OCI-LY1 (cell line): ENCODE results near the gene INPP4A.

ENCODE experiments used
- H2AFZ ChIP-seq: fragments of 200-600 bp; sonication (generic), shearing (Covaris generic); 2 replicates; pipeline ENCODE4 v1.6.0; 2014; ENCODE audit warnings: antibody characterized with exemption, mild to moderate bottlenecking, low read length
- H3F3A ChIP-seq: fragments of 200-600 bp; sonication (generic), shearing (Covaris generic); 2 replicates; pipeline ENCODE4 v1.6.0; 2014; ENCODE audit warnings: mild to moderate bottlenecking, antibody characterized with exemption, low read length, moderate library complexity; ENCODE audit not compliant: insufficient read depth
- H3K27ac ChIP-seq: fragments of 200-600 bp; sonication (generic); 2 replicates; pipeline ENCODE4 v1.5.1; 2014; ENCODE audit warnings: low read length, mixed run types, mild to moderate bottlenecking, low read depth; ENCODE audit not compliant: poor library complexity, severe bottlenecking
- H3K27me3 ChIP-seq: fragments of 200-600 bp; sonication (generic); 2 replicates; pipeline ENCODE4 v1.6.0; 2014; ENCODE audit warnings: antibody characterized with exemption, mild to moderate bottlenecking, low read length, moderate library complexity; ENCODE audit not compliant: insufficient read depth
- H3K36me3 ChIP-seq: fragments of 200-600 bp; sonication (generic); 2 replicates; pipeline ENCODE4 v1.6.1; 2014; ENCODE audit warnings: mild to moderate bottlenecking, antibody characterized with exemption, low read length, moderate library complexity, mixed read lengths; ENCODE audit not compliant: insufficient read depth
- H3K4me1 ChIP-seq: fragments of 200-600 bp; sonication (generic); 2 replicates; pipeline ENCODE4 v1.5.1; 2014; ENCODE audit warnings: mild to moderate bottlenecking, low read length, moderate library complexity; ENCODE audit not compliant: insufficient read depth, severe bottlenecking
- H3K4me2 ChIP-seq: fragments of 200-600 bp; sonication (generic), shearing (Covaris generic); 2 replicates; pipeline ENCODE4 v1.6.1; 2014; ENCODE audit warnings: low read length
- H3K4me3 ChIP-seq: fragments of 200-600 bp; sonication (generic); 2 replicates; pipeline ENCODE4 v1.5.1; 2014; ENCODE audit warnings: low read length, low read depth, mild to moderate bottlenecking, mixed read lengths; ENCODE audit not compliant: poor library complexity, severe bottlenecking
- H3K79me2 ChIP-seq: fragments of 200-600 bp; shearing (Covaris generic); 2 replicates; pipeline ENCODE4 v1.6.1; 2016; ENCODE audit warnings: mixed run types, low read length, mixed read lengths; ENCODE audit not compliant: insufficient read depth
- H3K9ac ChIP-seq: fragments of 200-600 bp; sonication (generic), shearing (Covaris generic); 2 replicates; pipeline ENCODE4 v1.6.1; 2014; ENCODE audit warnings: mild to moderate bottlenecking, low read length, mixed read lengths
- H3K9me2 ChIP-seq: fragments of 200-600 bp; sonication (generic), shearing (Covaris generic); 2 replicates; pipeline ENCODE4 v1.6.1; 2014; ENCODE audit warnings: low read depth, mild to moderate bottlenecking, low read length, mixed read lengths
- H3K9me3 ChIP-seq: fragments of 200-600 bp; shearing (Covaris generic); 2 replicates; pipeline ENCODE4 v1.6.1; 2014; ENCODE audit warnings: low read length, mixed read lengths
- H4K20me1 ChIP-seq: fragments of 200-600 bp; sonication (generic), shearing (Covaris generic); 2 replicates; pipeline ENCODE4 v1.6.0; 2016; ENCODE audit warnings: mild to moderate bottlenecking, low read length; ENCODE audit not compliant: insufficient read depth
- CTCF ChIP-seq: fragments of 200-600 bp; sonication (generic), shearing (Covaris generic); IDR thresholded peaks from 2 replicates; pipeline ENCODE4 v1.5.1; 2017; ENCODE audit warnings: mild to moderate bottlenecking, antibody characterized with exemption, low read length, moderate library complexity, mixed read lengths
- EZH2 ChIP-seq: fragments of 200-600 bp; sonication (generic), shearing (Covaris generic); IDR thresholded peaks from 2 replicates; pipeline ENCODE4 v1.8.0; 2017; ENCODE audit warnings: borderline replicate concordance, mixed run types, mild to moderate bottlenecking, antibody characterized with exemption, low read length, moderate library complexity, mixed read lengths

The INPP4A gene

GRCh38 chr2:98461498-98462049, 16.9 kb downstream of the INPP4A start:
- peak overlapping the region; percentile 45; the same call in 1 of the 2 replicates for H3K4me2 ChIP-seq
- no peaks in the 10 kb centered on the region for H3K79me2 ChIP-seq

GRCh38 chr2:98463081-98463481, 18.4 kb downstream of the INPP4A start:
- Histone ChIP-seq H4K20me1 (no peaks in the 10 kb centered on the region), H3K36me3 (no peaks in the 10 kb centered on the region), H2AFZ (no peak overlapping the region), H3K9me2 (no peaks in the 10 kb centered on the region), H3K4me2 (no peak overlapping the region), H3K27ac (peak overlapping the region; percentile 92), H3K9me3 (no peaks in the 10 kb centered on the region), H3K27me3 (no peaks in the 10 kb centered on the region), H3K9ac (no peak overlapping the region), H3K4me1 (peaks cover 53% of the 10 kb centered on the region), H3F3A (no peaks in the 10 kb centered on the region), H3K79me2 (no peaks in the 10 kb centered on the region), H3K4me3 (no peak overlapping the region)
- TF ChIP-seq EZH2: no peak
- no peak for TF ChIP-seq CTCF

More at GRCh38 chr2:98461498-98462049, 16.9 kb downstream of the INPP4A start:
- no peaks in the 10 kb centered on the region for H3K36me3 ChIP-seq
- H2AFZ ChIP-seq: no peak overlapping the region
- H3F3A ChIP-seq: no peaks in the 10 kb centered on the region
- H3K4me1 ChIP-seq: peaks cover 53% of the 10 kb centered on the region
- H3K9me2 ChIP-seq: no peaks in the 10 kb centered on the region
- H3K9me3 ChIP-seq: no peaks in the 10 kb centered on the region
- no peaks in the 10 kb centered on the region for H4K20me1 ChIP-seq
- no peak overlapping the region for H3K4me3 ChIP-seq
- H3K27me3 ChIP-seq: no peaks in the 10 kb centered on the region
- 0 out of 2 replicates have a peak overlapping the region, but pooled peaks have one; percentile 20 for H3K9ac ChIP-seq
- TF ChIP-seq EZH2: no peak
- TF ChIP-seq CTCF: no peak
- peak overlapping the region; percentile 72 for H3K27ac ChIP-seq

GRCh38 chr2:98463551-98463971, 18.9 kb downstream of the INPP4A start:
- Histone ChIP-seq H3K4me1 (peaks cover 53% of the 10 kb centered on the region), H3K9ac (no peak overlapping the region; the same call in 1 of the 2 replicates), H3K9me2 (no peaks in the 10 kb centered on the region), H3K27me3 (no peaks in the 10 kb centered on the region), H3K79me2 (no peaks in the 10 kb centered on the region), H3F3A (no peaks in the 10 kb centered on the region), H3K36me3 (no peaks in the 10 kb centered on the region), H2AFZ (no peak overlapping the region), H3K9me3 (no peaks in the 10 kb centered on the region), H4K20me1 (no peaks in the 10 kb centered on the region), H3K4me2 (peak overlapping the region; percentile 35; the same call in 1 of the 2 replicates), H3K4me3 (no peak overlapping the region), H3K27ac (peak overlapping the region; percentile 92)
- TF ChIP-seq EZH2: no peak
- TF ChIP-seq CTCF: no peak
